HG03378 (cell line): Measurements from ENCODE around the gene SCN1A.
"Not testable (repeated sequence)": the region's sequence is repeated elsewhere in the genome, so short reads cannot be mapped to it uniquely, and the experiment has no call there.

Source experiments
- ATAC-seq: cut with Tn5 transposase; IDR thresholded peaks from one replicate; pipeline ENCODE4 v1.9.1; 2021; ENCODE audit warnings: mild to moderate bottlenecking, moderate library complexity; ENCODE audit not compliant: unreplicated experiment

SCN1A gene

DNA sequence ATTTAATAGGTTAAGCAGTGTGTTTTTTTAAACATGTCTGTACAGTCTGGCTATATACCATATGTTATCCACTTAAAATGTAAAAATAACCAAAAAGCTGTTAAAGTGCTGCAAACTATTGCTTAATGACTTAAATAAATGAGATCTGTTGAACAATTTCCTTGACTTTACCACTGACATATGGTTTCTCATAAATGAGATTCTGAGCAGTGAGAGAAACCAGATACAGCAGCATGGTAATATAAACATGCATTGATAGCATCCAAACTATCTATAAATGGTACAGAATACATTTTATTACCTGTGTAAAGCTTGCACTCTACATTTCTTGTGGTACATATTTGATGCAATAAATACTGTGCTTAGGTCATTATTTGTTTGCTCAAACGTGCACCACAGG is 138.0 kb downstream of the SCN1A start:
- no peak for ATAC-seq

DNA sequence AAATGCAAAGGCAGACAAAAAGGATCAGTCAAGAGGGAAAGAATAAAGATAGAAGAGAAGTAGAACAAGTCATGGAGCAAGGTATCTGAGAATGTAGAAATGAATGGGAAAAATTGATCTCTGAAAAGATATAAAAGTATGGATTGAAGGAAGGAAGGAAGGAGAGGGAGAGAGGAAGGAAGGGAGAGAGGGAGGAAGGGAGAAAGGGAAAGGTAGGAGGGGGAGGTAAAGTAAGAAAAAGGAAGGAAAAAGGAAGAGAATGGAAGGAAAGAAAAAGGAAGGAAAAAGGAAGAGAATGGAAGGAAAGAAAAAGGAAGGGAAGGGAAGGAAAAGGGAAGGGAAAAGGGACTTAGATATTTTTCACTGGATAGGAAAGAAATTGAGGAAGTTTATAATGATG is 142.7 kb downstream of the SCN1A start:
- ATAC-seq: no peak

DNA sequence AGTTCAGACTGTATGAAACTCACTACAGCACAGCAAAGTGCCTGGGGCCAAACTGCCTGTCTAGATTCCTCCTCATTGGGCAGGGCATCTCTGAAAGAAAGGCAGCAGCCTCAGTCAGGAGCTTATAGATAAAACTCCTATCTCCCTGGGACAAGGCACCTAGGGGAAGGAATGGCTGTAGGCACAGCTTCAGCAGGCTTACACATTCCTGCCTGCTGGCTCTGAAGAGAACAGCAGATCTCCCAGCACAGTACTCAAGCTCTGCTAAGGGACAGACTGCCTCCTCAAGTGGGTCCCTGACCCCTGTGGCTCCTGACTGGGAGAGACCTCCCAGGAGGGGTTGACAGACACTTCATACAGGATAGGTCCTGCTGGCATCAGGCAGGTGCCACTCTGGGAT is 155.7 kb downstream of the SCN1A start:
- ATAC-seq: not testable (repeated sequence)

DNA sequence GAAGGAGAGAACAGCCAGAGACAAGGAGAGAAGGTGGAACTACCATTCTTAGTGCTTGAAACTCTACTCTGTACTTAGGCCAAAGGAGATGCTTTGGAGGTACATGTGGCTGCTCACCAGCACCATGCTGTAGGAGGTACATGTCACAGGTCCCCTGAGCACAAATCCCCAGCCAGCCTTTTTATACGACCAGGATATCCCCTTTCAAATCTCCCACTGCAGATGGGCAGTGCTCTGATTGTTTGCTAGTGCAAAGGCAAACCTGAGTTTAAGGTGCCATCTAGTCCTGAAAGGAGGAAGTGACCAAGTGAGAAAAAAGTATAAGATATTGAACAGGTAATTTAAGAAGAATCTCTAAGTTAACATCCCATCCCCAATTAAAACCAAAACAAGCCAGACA is 157.2 kb downstream of the SCN1A start:
- no peak for ATAC-seq

DNA sequence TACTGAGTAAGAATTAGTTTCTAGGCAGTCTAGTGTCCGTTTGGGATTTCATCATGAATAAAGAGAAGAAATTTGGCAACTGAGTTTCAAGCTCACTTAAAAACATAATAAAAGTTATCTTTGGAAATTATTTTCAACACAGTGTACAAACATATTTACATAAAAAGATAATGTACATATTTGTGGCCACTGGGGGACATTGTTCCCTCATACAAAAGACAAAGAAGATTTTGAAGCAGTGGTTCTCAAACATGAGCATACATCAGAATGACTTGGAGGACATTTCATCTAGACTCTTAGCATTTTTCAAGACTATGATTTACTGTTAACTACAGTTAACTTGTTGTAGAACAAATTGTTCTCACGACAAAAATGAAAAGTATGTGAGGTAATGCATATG is 158.6 kb downstream of the SCN1A start:
- no peak for ATAC-seq

DNA sequence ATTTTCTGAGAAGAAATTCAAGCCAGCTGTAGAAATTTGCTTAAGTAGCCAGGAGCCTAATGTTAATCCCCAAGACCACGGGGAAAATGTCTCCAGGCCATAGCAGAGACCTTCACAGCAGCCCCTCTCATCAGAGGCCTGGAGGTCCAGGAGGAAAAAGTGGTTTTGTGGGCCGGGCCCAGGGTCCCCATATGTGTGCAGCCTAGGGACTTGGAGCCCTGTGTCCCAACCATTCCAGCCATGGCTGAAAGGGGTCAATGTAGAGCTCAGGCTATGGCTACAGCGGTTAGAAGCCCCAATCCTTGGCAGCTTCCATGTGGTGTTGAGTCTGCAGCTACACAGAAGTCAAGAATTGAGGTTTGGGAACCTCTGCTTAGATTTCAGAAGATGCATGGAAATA is 160.1 kb downstream of the SCN1A start:
- ATAC-seq: no peak

DNA sequence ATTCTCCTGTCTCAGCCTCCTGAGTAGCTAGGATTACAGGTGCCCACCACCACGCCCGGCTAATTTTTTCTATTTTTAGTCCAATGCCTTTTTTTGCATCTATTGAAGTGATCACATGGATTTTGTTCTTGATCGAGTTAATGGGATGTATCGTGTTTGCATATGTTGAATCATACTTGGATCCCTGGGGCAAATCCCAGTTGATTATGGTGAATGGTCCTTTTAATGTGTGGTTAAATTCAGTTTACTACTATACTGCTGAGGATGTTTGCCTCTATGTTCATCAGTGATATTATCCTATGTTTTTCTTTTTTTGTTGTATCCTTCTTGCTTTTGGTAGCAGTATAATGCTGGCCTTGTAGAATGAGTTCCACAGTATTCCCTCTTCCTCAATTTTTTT is 166.0 kb downstream of the SCN1A start:
- ATAC-seq: no peak

DNA sequence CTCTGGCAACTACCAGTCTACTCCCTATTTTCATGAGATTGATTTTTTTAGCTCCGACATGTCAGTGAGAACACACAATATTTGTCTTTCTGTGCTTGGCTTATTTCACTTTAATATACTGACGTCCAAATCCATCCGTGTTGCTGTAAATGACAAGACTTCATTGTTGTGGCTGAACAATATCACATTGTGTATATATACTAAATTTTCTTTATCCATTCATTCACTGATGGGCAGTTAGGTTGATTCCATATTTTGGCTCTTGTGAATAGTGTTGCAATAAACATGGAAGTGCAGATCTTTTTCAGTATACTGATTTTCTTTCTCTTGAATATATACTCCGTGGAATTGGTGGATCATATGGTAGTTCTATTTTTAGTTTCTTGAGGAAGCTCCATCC is 168.4 kb downstream of the SCN1A start:
- ATAC-seq: no peak

DNA sequence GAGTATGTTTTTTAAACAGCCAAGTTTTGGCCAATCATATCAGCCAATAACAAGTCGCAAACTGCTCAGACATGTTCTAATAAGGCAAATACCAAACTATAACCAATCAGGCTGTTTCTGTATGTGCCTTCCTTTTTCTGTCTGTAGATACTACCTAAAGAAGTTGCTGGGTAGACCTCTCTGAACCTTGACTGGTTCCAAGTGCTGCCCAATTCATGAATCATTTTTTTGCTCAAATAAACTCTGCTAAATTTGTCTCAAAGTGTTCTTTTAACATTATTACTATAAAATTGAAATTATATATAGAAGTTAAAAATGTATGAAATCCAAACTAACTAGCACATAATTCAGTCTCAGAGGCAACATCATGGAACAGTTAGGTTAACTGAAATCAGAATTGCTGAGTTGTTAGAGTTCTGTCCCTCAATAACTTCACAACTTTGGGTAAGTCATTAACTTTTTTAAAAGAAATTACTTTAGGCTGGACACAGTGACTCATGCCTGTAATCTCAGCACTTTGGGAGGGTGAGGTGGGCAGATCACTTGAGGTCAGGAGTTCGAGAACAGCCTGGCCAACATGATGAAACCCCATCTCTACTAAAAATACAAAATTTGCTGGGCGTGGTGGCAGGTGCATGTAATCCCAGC is 169.4 kb downstream of the SCN1A start:
- no peak for ATAC-seq

DNA sequence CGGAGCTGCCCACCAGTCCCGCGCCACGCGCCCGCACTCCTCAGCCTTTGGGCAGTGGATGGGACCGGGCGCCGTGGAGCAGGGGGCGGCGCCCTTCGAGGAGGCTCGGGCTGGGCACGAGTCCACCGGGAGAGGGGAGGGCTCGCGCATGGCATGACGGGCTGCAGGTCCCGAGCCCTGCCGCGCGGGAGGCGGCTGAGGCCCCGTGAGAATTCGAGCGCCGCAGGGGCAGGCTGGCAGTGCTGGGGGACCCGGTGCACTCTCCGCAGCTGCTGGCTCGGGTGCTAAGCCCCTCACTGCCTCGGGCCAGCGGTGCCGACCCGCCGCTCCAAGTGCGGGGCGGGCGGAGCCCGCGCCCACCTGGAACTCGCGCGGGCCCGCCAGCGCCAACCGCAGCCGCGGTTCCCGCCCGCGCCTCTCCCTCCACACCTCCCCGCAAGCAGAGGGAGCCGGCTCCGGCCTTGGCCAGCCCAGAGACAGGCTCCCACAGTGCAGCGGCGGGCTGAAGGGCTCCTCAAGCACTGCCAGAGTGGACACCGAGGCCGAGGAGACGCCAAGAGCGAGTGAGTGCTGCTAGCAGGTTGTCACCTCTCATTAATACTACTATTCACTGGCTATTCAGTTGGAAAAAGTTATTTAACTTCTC is 170.7 kb downstream of the SCN1A start:
- ATAC-seq: no peak

DNA sequence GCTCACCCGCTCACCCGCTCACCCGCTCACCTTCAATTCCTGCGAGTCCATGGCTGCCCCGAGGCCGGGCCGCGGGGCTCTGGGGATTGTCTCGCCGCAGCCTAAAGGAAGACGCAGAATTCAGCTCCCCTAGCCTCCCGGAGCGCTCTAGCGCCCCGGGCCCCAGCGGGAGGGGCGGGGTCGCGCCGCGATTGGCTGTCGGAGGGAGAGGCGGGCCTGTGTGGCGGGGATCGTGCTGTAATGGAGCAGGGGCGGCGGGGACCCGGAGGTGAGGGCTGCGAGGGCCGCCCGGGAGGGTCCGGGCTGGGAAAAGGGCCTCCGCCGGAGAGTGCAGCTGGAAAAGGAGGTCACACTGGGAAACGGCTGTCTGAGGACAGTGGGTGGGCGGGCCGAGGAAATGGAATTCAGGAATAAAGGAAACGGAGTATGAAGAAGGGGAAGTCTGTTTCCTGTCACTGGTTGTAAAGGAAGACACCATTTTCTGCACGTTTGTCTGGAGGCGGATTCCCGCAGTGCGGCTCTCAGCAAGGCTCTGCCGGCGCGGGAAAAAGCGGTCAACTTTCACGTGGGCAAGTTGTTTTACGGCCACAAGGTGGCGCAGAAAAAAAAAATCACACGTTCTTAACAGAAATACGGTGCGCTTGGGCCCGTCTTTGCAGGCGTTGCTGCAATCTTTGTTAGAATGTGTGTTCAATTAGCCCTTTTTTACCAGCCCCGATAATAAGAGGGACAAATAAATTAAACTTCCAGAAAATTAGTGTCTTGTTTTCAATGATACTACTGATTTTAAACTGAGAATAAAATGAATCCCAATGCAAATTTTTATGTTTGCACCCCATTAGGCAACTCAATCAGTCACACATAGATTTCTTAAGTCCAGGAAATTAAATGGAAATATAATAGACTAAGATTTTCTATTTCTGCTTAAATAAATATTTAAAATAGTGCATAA is 173.9 kb downstream of the SCN1A start, which contains the start of gene TTC21B:
Gene TTC21B (minus strand): TSS at position 122 of the 952 bp plus-strand sequence. CDS start 71 bp downstream, at position 51.
- peak; percentile 88 for ATAC-seq

DNA sequence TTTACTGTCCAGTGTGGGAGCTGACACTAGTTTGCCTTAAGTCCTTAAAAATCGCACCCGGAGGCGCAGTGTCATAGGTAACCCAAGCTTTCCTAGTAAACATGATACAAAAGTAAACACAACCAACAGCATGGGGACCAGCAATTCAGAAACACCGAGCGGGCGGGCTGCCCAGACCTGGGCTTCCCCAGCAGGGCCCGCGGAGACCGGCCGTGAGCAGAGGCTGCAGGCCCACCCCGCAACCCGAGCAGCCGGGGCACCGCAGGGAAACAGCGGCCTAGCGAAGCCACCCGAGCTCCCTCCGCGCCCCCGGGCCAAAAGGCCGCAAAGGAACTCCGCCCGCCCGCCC is 174.5 kb downstream of the SCN1A start:
- ATAC-seq: peak; percentile 24

DNA sequence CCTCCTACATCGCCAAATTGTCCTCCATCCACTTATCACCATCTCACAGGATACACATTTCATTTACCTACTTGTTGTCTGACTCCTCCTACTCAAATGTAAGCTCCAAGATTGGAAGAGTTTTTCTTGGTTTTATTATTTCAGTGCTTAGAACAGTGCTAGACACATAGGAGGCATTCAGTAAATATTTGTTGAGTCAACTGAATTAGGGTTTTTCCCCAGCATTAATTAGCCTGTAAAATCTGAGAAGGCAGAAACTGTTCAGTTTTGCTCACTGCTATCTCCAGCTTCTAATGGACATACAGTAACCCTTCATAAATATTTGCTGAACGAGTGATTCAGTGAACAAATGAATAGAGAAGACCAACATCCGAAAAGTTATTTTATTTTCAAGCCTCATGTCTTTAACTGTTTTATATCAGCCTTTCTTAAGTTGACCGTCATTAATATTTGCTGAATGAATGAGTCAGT is 175.0 kb downstream of the SCN1A start:
- ATAC-seq: no peak

DNA sequence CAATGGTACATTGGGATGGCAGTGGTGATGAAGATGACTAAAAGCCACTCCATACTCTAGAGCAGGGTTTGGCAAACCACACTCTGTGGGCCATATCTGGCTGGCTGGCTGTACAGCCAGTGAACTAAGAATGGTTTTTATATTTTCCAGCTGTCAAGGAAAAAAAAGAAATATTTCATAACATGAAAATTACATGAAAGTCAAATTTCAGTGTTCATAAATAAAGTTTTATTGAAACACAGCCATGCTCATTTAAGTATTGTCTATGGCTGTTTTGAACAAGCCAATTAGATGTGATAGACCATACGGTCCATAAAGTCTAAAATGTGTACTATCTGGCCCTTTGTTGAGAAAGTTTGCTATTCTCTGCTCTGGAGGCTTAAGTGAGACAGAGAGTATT is 175.7 kb downstream of the SCN1A start:
- no peak for ATAC-seq

DNA sequence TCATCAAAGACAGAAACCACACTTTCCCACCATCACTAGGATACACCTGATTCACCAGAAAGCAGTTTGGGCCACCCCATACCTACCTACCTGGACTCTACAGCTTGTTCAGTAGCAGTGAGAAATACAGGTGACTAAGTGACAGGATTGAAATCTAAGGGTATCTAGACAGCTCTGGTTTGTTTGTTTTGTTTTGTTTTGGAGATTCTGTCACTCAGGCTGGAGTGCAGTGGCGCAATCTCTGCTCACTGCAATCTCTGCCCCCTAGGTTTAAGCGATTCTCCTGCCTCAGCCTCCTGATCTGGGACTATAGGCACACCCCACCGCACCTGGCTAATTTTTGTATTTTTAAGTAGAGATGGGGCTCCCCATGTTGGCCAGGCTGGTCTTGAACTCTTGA is 177.4 kb downstream of the SCN1A start:
- no peak for ATAC-seq

DNA sequence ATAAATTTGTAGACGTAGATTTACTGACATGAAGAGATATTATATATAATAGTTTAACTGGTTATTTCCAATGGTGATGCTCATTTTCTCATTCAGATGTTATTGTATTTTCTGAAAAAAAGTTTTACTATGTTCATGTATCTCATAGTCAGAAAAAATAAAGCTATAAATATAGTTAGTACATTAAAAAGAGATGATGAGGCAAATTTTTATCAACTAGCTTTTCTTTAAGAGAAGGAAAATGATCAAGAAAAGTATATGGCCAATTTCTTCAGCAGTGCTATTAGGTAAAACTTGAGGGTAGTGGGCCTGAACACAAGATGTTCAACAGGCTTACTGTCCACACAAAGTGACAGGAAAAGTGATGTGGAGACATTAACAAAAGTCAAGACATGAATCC is 186.0 kb downstream of the SCN1A start:
- ATAC-seq: no peak

DNA sequence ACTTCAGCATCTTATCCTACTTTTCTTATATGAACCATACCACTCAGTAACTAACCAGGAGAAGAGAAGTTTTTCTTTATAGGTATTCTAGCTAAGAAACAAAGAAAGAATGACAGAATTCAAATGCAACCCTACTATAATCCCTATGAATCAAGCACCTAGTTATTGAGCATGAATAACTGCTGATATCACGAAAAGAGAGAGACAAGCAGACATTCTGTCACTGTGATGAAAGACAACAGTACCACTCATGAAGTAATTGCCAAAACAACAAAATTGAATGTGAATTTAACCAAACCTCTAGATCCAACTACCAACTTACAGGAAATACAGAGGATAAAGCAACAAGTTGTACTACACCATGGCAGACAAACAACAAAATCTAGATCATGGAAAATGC is 189.6 kb downstream of the SCN1A start:
- no peak for ATAC-seq
